H9 (cell line): Measurements from ENCODE around the gene FAM124A. TPM values are rescaled to one million over a fixed set of nuclear protein-coding genes. Genes with fewer than 3 reads are reported as not detected.

ENCODE experiments used
- DNase-seq: peaks from one replicate; pipeline ENCODE4 v3.0.0-alpha.2; 2017
- H2AFZ ChIP-seq: one replicate; pipeline ENCODE4 v1.6.1; 2013; ENCODE audit warnings: mild to moderate bottlenecking, low read length, control low read depth, moderate library complexity
- H2AK5ac ChIP-seq: 2 replicates; pipeline ENCODE4 v1.6.1; 2013; ENCODE audit warnings: low read length, control low read depth, mixed read lengths; ENCODE audit not compliant: insufficient read length
- H2BK120ac ChIP-seq: one replicate; pipeline ENCODE4 v1.6.1; 2013; ENCODE audit warnings: low read depth, mild to moderate bottlenecking, low read length, control low read depth, inconsistent platforms; ENCODE audit not compliant: poor library complexity, severe bottlenecking
- H2BK12ac ChIP-seq: 2 replicates; pipeline ENCODE4 v1.6.1; 2013; ENCODE audit warnings: low read length, control low read depth, mixed read lengths, low read depth; ENCODE audit not compliant: insufficient read length
- H2BK15ac ChIP-seq: 2 replicates; pipeline ENCODE4 v1.6.1; 2013; ENCODE audit warnings: low read depth, low read length, control low read depth
- H2BK20ac ChIP-seq: one replicate; pipeline ENCODE4 v1.6.1; 2013; ENCODE audit warnings: low read depth, mild to moderate bottlenecking, low read length, control low read depth, inconsistent platforms; ENCODE audit not compliant: poor library complexity, severe bottlenecking
- H2BK5ac ChIP-seq: 2 replicates; pipeline ENCODE4 v1.6.1; 2013; ENCODE audit warnings: low read length, control low read depth, mixed read lengths; ENCODE audit not compliant: insufficient read length
- H3K14ac ChIP-seq: 2 replicates; pipeline ENCODE4 v1.6.1; 2013; ENCODE audit warnings: low read length, control low read depth; ENCODE audit not compliant: insufficient read depth
- H3K18ac ChIP-seq: 2 replicates; pipeline ENCODE4 v1.6.1; 2013; ENCODE audit warnings: low read depth, mild to moderate bottlenecking, mixed read lengths, low read length, control low read depth; ENCODE audit not compliant: insufficient read length
- H3K23ac ChIP-seq: 2 replicates; pipeline ENCODE4 v1.6.1; 2013; ENCODE audit warnings: low read length, control low read depth, mixed read lengths, low read depth; ENCODE audit not compliant: insufficient read length
- H3K23me2 ChIP-seq: 2 replicates; pipeline ENCODE4 v1.6.1; 2013; ENCODE audit warnings: low read depth, mild to moderate bottlenecking, mixed read lengths, low read length, control low read depth; ENCODE audit not compliant: insufficient read length, poor library complexity, severe bottlenecking
- H3K27ac ChIP-seq: 2 replicates; pipeline ENCODE4 v1.5.1; 2013; ENCODE audit warnings: low read length, control low read depth, mixed read lengths, low read depth; ENCODE audit not compliant: insufficient read length
- H3K27me3 ChIP-seq: 2 replicates; pipeline ENCODE4 v1.6.1; 2013; ENCODE audit warnings: low read length, control low read depth, inconsistent platforms; ENCODE audit not compliant: insufficient read depth
- H3K4ac ChIP-seq: 2 replicates; pipeline ENCODE4 v1.6.1; 2013; ENCODE audit warnings: low read depth, mild to moderate bottlenecking, control low read depth, inconsistent platforms, low read length, moderate library complexity
- H3K4me1 ChIP-seq: 2 replicates; pipeline ENCODE4 v1.6.1; 2013; ENCODE audit warnings: low read length, control low read depth, inconsistent platforms; ENCODE audit not compliant: insufficient read depth
- H3K4me2 ChIP-seq: 2 replicates; pipeline ENCODE4 v1.6.1; 2013; ENCODE audit warnings: low read length, control low read depth, mixed read lengths; ENCODE audit not compliant: insufficient read length, insufficient read depth
- H3K56ac ChIP-seq: 2 replicates; pipeline ENCODE4 v1.6.1; 2013; ENCODE audit warnings: low read depth, mild to moderate bottlenecking, mixed read lengths, low read length, control low read depth; ENCODE audit not compliant: insufficient read length
- H3K79me1 ChIP-seq: 2 replicates; pipeline ENCODE4 v1.6.1; 2013; ENCODE audit warnings: low read depth, mild to moderate bottlenecking, moderate library complexity, low read length, control low read depth, inconsistent platforms; ENCODE audit not compliant: insufficient read depth, poor library complexity, severe bottlenecking
- H3K79me2 ChIP-seq: 2 replicates; pipeline ENCODE4 v1.6.1; 2013; ENCODE audit warnings: low read length, control low read depth, inconsistent platforms; ENCODE audit not compliant: insufficient read depth
- H3K9ac ChIP-seq: 2 replicates; pipeline ENCODE4 v1.6.1; 2013; ENCODE audit warnings: low read length, control low read depth, mixed read lengths; ENCODE audit not compliant: insufficient read length; ENCODE audit errors: extremely low read depth
- H3K9me3 ChIP-seq: one replicate; pipeline ENCODE4 v1.6.1; 2013; ENCODE audit warnings: low read depth, low read length, inconsistent platforms; ENCODE audit not compliant: control insufficient read depth
- H3T11ph ChIP-seq: one replicate; pipeline ENCODE4 v1.6.1; 2013; ENCODE audit warnings: mild to moderate bottlenecking, low read length, control low read depth, inconsistent platforms
- H4K20me1 ChIP-seq: one replicate; pipeline ENCODE4 v1.6.1; 2013; ENCODE audit not compliant: control insufficient read depth, insufficient read length, insufficient read depth
- H4K5ac ChIP-seq: 2 replicates; pipeline ENCODE4 v1.6.1; 2013; ENCODE audit warnings: low read depth, mild to moderate bottlenecking, mixed read lengths, low read length, control low read depth; ENCODE audit not compliant: insufficient read length
- H4K8ac ChIP-seq: replicated peaks from 2 replicates; pipeline ENCODE4 v1.6.1; 2013; ENCODE audit warnings: low read length, control low read depth, mixed read lengths, low read depth; ENCODE audit not compliant: insufficient read length
- H4K91ac ChIP-seq: 2 replicates; pipeline ENCODE4 v1.6.1; 2013; ENCODE audit warnings: low read depth, mild to moderate bottlenecking, moderate library complexity, mixed read lengths, low read length, control low read depth; ENCODE audit not compliant: insufficient read length
- H3K27ac Mint-ChIP-seq, 3 experiments: 2 replicates in 2 of 3; 3 replicates in 1 of 3; pipeline ENCODE4 v1.8.0; 2020 to 2021; ENCODE audit warnings: mixed read lengths in 3 of 3, mild to moderate bottlenecking in 1 of 3, moderate library complexity in 1 of 3
- H3K27me3 Mint-ChIP-seq: 2 replicates; pipeline ENCODE4 v1.8.0; 2021; ENCODE audit warnings: low read depth, mild to moderate bottlenecking, moderate library complexity, mixed read lengths
- H3K36me3 Mint-ChIP-seq, 3 experiments: 2 replicates in 2 of 3; 3 replicates in 1 of 3; pipeline ENCODE4 v1.8.0; 2020 to 2021; ENCODE audit warnings: low read depth in 3 of 3, mixed read lengths in 3 of 3; ENCODE audit not compliant: insufficient read depth in 1 of 3
- H3K4me1 Mint-ChIP-seq, 2 experiments: 2 replicates each; pipeline ENCODE4 v1.8.0; 2020; ENCODE audit warnings: mixed read lengths in 2 of 2
- H3K4me3 Mint-ChIP-seq, 2 experiments: 2 replicates in 1 of 2; 3 replicates in 1 of 2; pipeline ENCODE4 v1.8.0; 2020 to 2021; ENCODE audit warnings: mild to moderate bottlenecking in 2 of 2, mixed read lengths in 2 of 2, moderate library complexity in 1 of 2
- H3K9me3 Mint-ChIP-seq, 2 experiments: 2 replicates in 1 of 2; 3 replicates in 1 of 2; pipeline ENCODE4 v1.8.0; 2020; ENCODE audit warnings: mild to moderate bottlenecking in 2 of 2, mixed read lengths in 2 of 2, moderate library complexity in 1 of 2
- CTCF ChIP-seq: fragments of 200-600 bp; sonication (generic); conservative IDR thresholded peaks from 3 replicates; pipeline ENCODE4 v1.8.0; 2021; ENCODE audit warnings: antibody characterized with exemption, mild to moderate bottlenecking
- WGBS: extraction: QIAGEN DNeasy Blood & Tissue Kit; methylation state at CpG from one replicate; pipeline ENCODE4 v1.1.7; 2013; ENCODE audit warnings: missing lambda C conversion rate, low lambda C conversion rate, mixed read lengths; ENCODE audit not compliant: insufficient read length; ENCODE audit errors: extremely low coverage; 5-methylcytosine and 5-hydroxymethylcytosine counted together
- total RNA-seq: library from RNA; stranded (reverse); gene quantifications from 2 replicates; pipeline ENCODE4 v1.2.1, GENCODE V29; 2021

Gene FAM124A
- total RNA-seq, 1 experiment from 2014 or later: 41.9 TPM

GRCh38 chr13:51260154-51260553, 38.0 kb downstream of the FAM124A start:
- H3K4me3 Mint-ChIP-seq: no peak overlapping the region
- Histone ChIP-seq H3K9me3 (no peaks in the 10 kb centered on the region), H2BK20ac (no peak overlapping the region), H3K56ac (no peak overlapping the region), H3K79me1 (peaks cover 6% of the 10 kb centered on the region), H2BK120ac (no peak overlapping the region), H3K23ac (no peak overlapping the region), H3K18ac (no peak overlapping the region), H3K27me3 (no peaks in the 10 kb centered on the region), H3T11ph (no peak overlapping the region), H3K4me2 (no peak overlapping the region), H4K5ac (no peak overlapping the region), H4K20me1 (peaks cover 3% of the 10 kb centered on the region), H2BK5ac (no peak overlapping the region), H4K91ac (no peak overlapping the region), H3K27ac (no peak overlapping the region), H3K23me2 (no peaks in the 10 kb centered on the region), H3K4me1 (peaks cover 3% of the 10 kb centered on the region; the same call in 1 of the 2 replicates), H3K14ac (no peak overlapping the region), H2AFZ (no peak overlapping the region), H3K79me2 (peaks cover 9% of the 10 kb centered on the region; the same call in 1 of the 2 replicates), H3K9ac (no peak overlapping the region), H2AK5ac (no peak overlapping the region), H4K8ac (no peak overlapping the region), H3K4ac (no peak overlapping the region), H2BK15ac (no peak overlapping the region), H2BK12ac (no peak overlapping the region)
- no peak overlapping the region; a peak in 2 of 7 replicates for H3K27ac Mint-ChIP-seq
- WGBS: no CpG with 5 or more reads among the region's 4 CpGs
- no peak for TF ChIP-seq CTCF
- DNase-seq: no peak
- peaks cover 56 to 82% (median 74%) of the 10 kb centered on the region in 3 experiments for H3K36me3 Mint-ChIP-seq
- H3K9me3 Mint-ChIP-seq: peaks cover 0 to 2% of the 10 kb centered on the region in 2 experiments; a peak in 1 of 5 replicates
- no peaks in the 10 kb centered on the region for H3K27me3 Mint-ChIP-seq
- peaks cover 69 to 71% of the 10 kb centered on the region in 2 experiments for H3K4me1 Mint-ChIP-seq
